Subcutaneous adipose tissue (tissue), 4 donors: Measurements from ENCODE around the gene CACNG3. TPM values are rescaled to one million over a fixed set of nuclear protein-coding genes. Genes with fewer than 3 reads are reported as not detected.

Experiments used
- total RNA-seq, 4 donors: library from RNA; depleted of rRNA; stranded (reverse); fragments of >200 nt; gene quantifications; one replicate each; pipeline ENCODE4 v1.1.0, GENCODE V29; 2016
- TF ChIP-seq, protein P1 (sequence below): fragments of 450-650 bp; IDR thresholded peaks from one replicate; pipeline ENCODE4 v1.5.1; 2016; ENCODE audit warnings: low read depth, mild to moderate bottlenecking, control low read depth, antibody characterized with exemption, moderate library complexity

Gene CACNG3
- total RNA-seq, 4 donors from 2014 or later, result not detected

GRCh38 chr16:24221219-24221618, 34.9 kb upstream of the CACNG3 start:
- TF ChIP-seq, protein P1, sequence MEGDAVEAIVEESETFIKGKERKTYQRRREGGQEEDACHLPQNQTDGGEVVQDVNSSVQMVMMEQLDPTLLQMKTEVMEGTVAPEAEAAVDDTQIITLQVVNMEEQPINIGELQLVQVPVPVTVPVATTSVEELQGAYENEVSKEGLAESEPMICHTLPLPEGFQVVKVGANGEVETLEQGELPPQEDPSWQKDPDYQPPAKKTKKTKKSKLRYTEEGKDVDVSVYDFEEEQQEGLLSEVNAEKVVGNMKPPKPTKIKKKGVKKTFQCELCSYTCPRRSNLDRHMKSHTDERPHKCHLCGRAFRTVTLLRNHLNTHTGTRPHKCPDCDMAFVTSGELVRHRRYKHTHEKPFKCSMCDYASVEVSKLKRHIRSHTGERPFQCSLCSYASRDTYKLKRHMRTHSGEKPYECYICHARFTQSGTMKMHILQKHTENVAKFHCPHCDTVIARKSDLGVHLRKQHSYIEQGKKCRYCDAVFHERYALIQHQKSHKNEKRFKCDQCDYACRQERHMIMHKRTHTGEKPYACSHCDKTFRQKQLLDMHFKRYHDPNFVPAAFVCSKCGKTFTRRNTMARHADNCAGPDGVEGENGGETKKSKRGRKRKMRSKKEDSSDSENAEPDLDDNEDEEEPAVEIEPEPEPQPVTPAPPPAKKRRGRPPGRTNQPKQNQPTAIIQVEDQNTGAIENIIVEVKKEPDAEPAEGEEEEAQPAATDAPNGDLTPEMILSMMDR, result no peak

DNA sequence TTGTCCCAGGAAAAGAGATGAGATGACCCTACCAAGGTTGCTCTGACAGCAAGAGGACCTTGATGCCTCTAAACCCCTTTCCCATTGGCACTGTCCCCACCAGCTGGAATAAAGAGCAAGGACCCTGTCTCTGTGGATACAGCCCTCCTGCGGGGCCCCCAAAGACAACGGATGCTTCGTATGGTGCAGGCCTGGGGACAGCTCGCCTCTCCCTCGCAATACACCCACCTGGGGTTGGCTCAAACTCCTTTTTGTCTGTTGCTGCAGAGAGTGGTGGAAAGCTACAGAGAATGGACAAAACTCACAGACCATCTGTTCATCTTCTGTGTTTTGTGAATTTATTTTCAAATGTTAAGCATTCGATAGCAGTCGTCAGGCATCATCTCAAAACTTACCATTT, 27.6 kb upstream of the CACNG3 start:
- TF ChIP-seq, protein P1, result no peak

- TF ChIP-seq, protein P1, result no peak
Observed at GRCh38 chr16:24232936-24233335, 23.2 kb upstream of the CACNG3 start.

- TF ChIP-seq, protein P1, result no peak
Observed at GRCh38 chr16:24234737-24235136, 21.4 kb upstream of the CACNG3 start.

DNA sequence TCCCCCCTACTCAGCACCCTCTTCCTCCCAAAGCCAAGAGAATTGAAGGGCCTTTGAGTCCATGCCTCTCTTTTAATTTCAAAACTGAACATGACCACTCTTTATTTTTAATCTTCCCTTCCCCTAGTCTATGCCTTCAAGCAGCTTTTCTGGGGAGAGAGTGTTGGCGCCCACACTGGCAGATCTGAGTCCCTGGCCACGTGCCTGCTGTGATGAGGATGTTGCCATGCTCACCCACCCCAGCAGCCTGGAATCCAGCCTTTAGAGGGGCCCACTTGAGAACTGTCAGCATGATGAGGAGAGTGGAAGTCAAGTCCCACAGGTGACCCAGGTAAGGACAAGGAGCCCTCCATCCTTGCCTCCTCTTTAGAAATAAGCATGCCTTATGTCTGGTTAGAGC, 20.3 kb upstream of the CACNG3 start:
- TF ChIP-seq, protein P1, result no peak

DNA sequence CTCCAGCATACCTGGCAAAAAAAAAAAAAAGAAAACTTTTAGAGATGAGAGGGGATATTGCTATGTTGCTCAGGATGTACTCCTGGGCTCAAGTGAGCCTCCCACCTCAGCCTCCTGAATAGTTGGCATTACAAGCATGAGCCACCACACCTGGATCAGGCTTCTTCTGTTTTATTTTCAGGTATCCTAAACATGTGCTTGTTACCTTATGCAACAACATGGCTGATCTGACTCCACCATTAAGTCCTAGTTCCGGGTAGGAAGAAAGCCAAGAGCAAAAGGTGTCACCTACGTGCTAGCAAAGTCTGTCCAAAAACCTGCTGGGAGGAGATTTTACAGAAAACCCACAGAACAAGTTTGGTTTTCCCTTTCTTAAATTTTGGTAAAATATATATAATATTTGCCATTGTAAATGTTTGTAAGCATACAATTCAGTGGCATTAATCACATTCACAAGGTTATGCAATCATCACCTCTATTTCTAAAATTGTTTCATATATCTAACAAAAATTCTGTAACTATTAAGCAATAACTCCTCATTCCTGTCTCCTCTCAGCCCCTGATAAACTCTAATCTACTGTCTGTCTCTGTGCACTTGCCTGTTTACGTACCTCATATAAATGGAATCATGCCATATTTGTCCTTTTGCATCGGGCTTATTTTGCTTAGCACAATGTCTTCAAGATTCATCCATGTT, 9.1 kb upstream of the CACNG3 start:
- TF ChIP-seq, protein P1, result no peak

GRCh38 chr16:24253192-24253591, 2.9 kb upstream of the CACNG3 start:
- TF ChIP-seq, protein P1, result no peak
